Measurements from ENCODE around the gene MBD6. TPM values are rescaled to one million over a fixed set of nuclear protein-coding genes. Genes with fewer than 3 reads are reported as not detected.

The MBD6 gene
- total RNA-seq, 1 donor from 2014 or later: 2.6 TPM

Small RNA genes lying within 50 kb of the gene (small RNA-seq; reads per million reads assigned to genes)
- not detected for gene MIR616

Other genes starting within 250 kb of the MBD6 start
- gene R3HDM2, start 91.8 kb upstream of the MBD6 start, total RNA-seq: 9.9 TPM
- not detected for gene INHBC, start 88.0 kb upstream of the MBD6 start, total RNA-seq
- gene INHBE, start 67.5 kb upstream of the MBD6 start, total RNA-seq: 1.0 TPM
- 5.2 TPM for gene GLI1, start 63.0 kb upstream of the MBD6 start, total RNA-seq
- 5.2 TPM for gene ARHGAP9, start 43.0 kb upstream of the MBD6 start, total RNA-seq
- gene MARS1, start 34.8 kb upstream of the MBD6 start, total RNA-seq: 68.4 TPM
- 11.5 TPM for gene DDIT3, start 2.3 kb upstream of the MBD6 start, total RNA-seq
- gene DCTN2, start 24.4 kb downstream of the MBD6 start, total RNA-seq: 79.9 TPM
- gene KIF5A, start 27.2 kb downstream of the MBD6 start, total RNA-seq: under 0.01 TPM
- 5.7 TPM for gene PIP4K2C, start 68.4 kb downstream of the MBD6 start, total RNA-seq
- gene DTX3, start 82.0 kb downstream of the MBD6 start, total RNA-seq: 7.8 TPM
- gene ARHGEF25, start 88.6 kb downstream of the MBD6 start, total RNA-seq: 23.0 TPM
- gene B4GALNT1, start 110.4 kb downstream of the MBD6 start, total RNA-seq: 3.1 TPM
- 148 TPM for gene OS9, start 171.3 kb downstream of the MBD6 start, total RNA-seq
- gene AGAP2, start 215.9 kb downstream of the MBD6 start, total RNA-seq: 2.1 TPM
- 57.9 TPM for gene TSPAN31, start 222.2 kb downstream of the MBD6 start, total RNA-seq
- 78.8 TPM for gene CDK4, start 229.5 kb downstream of the MBD6 start, total RNA-seq
- 4.7 TPM for gene MARCHF9, start 232.3 kb downstream of the MBD6 start, total RNA-seq
- under 0.01 TPM for gene CYP27B1, start 244.3 kb downstream of the MBD6 start, total RNA-seq
- 5.7 TPM for gene METTL1, start 249.3 kb downstream of the MBD6 start, total RNA-seq
- 4.2 TPM for gene EEF1AKMT3, start 249.8 kb downstream of the MBD6 start, total RNA-seq